Measurements from ENCODE around the gene EMSY.
A peak's percentile ranks its signal among the peaks of the same experiment; 100 is the strongest.

EMSY gene

GRCh38 chr11:76598426-76598839, 153.6 kb downstream of the EMSY start:
- DNase-seq (ENCODE audit: low spot score): peak; percentile 54

GRCh38 chr11:76599041-76600013, 154.5 kb downstream of the EMSY start:
- DNase-seq (ENCODE audit: low spot score): no peak

DNA sequence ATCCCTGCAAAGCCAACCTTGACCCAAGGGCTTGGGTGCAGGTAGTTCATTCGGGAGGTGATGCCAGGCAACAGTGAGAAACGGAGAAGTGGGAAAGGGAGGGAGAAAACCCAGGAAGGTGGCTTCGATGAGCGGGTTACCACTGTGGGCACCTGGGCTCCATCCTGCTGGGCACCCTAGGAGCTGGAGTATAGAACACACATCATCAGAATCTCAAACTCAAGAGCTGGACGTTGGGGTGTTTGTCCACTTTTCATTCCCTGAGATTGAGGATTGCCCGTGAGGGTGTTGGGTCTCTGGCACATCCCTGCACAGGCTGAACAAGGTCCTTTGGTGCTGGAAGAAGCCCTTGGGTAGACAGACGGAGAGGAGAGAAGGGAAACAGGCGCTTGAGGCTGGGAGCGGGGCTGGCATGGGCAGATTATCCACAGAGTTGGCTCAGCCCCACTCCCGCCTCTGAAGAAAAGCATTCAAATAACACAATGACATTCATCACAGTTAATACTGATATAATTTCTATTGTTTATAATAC, 155.4 kb downstream of the EMSY start:
- DNase-seq (ENCODE audit: low spot score): no peak

- DNase-seq (ENCODE audit: low spot score): no peak
These were observed 156.5 kb downstream of the EMSY start for GRCh38 chr11:76601272-76601671.

GRCh38 chr11:76601724-76602123, 156.9 kb downstream of the EMSY start:
- no peak for DNase-seq (ENCODE audit: low spot score)

DNA sequence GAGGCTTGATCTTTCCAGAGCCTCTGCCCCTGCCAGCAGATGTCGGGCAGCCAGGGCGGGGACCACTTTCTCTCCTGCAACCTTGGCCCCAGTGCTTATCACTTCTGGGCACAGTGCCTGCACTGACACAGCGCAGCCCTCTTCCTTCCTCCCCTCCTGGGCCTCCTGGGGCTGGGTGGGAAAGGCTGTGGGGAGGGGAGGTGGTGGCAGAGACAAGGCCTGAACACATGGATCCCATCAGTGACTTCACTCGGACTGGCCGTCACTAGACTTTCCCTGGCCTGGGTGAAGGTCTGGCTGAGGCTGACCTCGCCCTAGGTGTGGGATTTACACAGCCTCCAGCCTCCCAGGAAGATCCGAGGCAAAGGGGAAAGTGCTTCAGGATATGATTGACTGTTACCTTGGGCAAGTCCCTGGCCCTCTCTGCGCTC, 157.6 kb downstream of the EMSY start:
- DNase-seq (ENCODE audit: low spot score): no peak

Data from SW480 (cell line).